ENCODE data around the gene IFT27. TPM values are rescaled to one million over a fixed set of nuclear protein-coding genes. Genes with fewer than 3 reads are reported as not detected.

IFT27 gene
- polyA plus RNA-seq, 1 donor from 2014 or later = 111 TPM

DNA sequence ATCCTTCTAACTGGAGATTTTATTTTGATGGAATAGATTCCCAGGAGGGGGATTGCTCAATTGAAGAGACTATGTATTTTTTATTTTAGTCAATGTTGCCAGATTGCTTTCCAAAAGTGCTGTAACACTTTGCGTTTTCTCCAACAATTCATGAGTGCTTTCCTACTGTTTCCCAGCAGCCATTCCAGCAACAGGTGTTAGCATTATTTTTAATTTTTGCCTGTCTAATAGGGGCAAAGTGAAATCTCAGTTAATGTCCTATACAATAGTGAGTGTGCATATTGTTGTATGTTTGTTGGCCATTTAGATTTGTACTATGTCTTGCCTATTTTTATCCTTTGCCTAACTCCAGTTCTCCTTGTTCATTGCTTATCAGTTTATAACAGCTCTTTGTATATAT lies 60.3 kb downstream of the IFT27 start:
- no peak overlapping the region for H3K4me3 ChIP-seq (ENCODE audit: low read length)
- H3K4me2 ChIP-seq (ENCODE audit: low read length) = no peak overlapping the region
- no peaks in the 10 kb centered on the region for H3K9me2 ChIP-seq (ENCODE audit: insufficient read depth, low read length)
- no peaks in the 10 kb centered on the region for H3K79me2 ChIP-seq (replicated peaks; ENCODE audit: insufficient read depth, low read length)
- no peaks in the 10 kb centered on the region for H3K9me3 ChIP-seq (ENCODE audit: low read length)
- H3K36me3 ChIP-seq (ENCODE audit: insufficient read depth, low read length) = no peaks in the 10 kb centered on the region
- H4K20me1 ChIP-seq (ENCODE audit: insufficient read depth) = no peaks in the 10 kb centered on the region
- H3F3A ChIP-seq (ENCODE audit: insufficient read depth, low read length, poor library complexity, severe bottlenecking) = no peaks in the 10 kb centered on the region
- no peaks in the 10 kb centered on the region for H3K27me3 ChIP-seq (ENCODE audit: insufficient read depth, low read depth, low read length)
- H3K9ac ChIP-seq (ENCODE audit: low read length) = no peak overlapping the region
- no peak overlapping the region for H2AFZ ChIP-seq (ENCODE audit: low read depth, low read length)
- H3K27ac ChIP-seq (ENCODE audit: low read length) = no peak overlapping the region
- TF ChIP-seq MXI1 (conservative IDR thresholded peaks at IDR 0.05; ENCODE audit: poor library complexity, severe bottlenecking) (no peak), EZH2 (IDR thresholded peaks at IDR 0.05; ENCODE audit: borderline replicate concordance, insufficient read depth, low read length, poor library complexity, severe bottlenecking) (no peak), POLR2AphosphoS5 (IDR thresholded peaks at IDR 0.05) (no peak), EP300 (conservative IDR thresholded peaks at IDR 0.05; ENCODE audit: poor library complexity, severe bottlenecking) (no peak), RAD21 (conservative IDR thresholded peaks at IDR 0.05) (no peak), SMC3 (conservative IDR thresholded peaks at IDR 0.05; ENCODE audit: poor library complexity) (no peak), TAF1 (IDR thresholded peaks at IDR 0.05; ENCODE audit: low read depth) (no peak)
- TF ChIP-seq, protein P1, sequence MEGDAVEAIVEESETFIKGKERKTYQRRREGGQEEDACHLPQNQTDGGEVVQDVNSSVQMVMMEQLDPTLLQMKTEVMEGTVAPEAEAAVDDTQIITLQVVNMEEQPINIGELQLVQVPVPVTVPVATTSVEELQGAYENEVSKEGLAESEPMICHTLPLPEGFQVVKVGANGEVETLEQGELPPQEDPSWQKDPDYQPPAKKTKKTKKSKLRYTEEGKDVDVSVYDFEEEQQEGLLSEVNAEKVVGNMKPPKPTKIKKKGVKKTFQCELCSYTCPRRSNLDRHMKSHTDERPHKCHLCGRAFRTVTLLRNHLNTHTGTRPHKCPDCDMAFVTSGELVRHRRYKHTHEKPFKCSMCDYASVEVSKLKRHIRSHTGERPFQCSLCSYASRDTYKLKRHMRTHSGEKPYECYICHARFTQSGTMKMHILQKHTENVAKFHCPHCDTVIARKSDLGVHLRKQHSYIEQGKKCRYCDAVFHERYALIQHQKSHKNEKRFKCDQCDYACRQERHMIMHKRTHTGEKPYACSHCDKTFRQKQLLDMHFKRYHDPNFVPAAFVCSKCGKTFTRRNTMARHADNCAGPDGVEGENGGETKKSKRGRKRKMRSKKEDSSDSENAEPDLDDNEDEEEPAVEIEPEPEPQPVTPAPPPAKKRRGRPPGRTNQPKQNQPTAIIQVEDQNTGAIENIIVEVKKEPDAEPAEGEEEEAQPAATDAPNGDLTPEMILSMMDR (IDR thresholded peaks at IDR 0.05; ENCODE audit: poor library complexity, severe bottlenecking) = no peak
- TF ChIP-seq, protein P2, sequence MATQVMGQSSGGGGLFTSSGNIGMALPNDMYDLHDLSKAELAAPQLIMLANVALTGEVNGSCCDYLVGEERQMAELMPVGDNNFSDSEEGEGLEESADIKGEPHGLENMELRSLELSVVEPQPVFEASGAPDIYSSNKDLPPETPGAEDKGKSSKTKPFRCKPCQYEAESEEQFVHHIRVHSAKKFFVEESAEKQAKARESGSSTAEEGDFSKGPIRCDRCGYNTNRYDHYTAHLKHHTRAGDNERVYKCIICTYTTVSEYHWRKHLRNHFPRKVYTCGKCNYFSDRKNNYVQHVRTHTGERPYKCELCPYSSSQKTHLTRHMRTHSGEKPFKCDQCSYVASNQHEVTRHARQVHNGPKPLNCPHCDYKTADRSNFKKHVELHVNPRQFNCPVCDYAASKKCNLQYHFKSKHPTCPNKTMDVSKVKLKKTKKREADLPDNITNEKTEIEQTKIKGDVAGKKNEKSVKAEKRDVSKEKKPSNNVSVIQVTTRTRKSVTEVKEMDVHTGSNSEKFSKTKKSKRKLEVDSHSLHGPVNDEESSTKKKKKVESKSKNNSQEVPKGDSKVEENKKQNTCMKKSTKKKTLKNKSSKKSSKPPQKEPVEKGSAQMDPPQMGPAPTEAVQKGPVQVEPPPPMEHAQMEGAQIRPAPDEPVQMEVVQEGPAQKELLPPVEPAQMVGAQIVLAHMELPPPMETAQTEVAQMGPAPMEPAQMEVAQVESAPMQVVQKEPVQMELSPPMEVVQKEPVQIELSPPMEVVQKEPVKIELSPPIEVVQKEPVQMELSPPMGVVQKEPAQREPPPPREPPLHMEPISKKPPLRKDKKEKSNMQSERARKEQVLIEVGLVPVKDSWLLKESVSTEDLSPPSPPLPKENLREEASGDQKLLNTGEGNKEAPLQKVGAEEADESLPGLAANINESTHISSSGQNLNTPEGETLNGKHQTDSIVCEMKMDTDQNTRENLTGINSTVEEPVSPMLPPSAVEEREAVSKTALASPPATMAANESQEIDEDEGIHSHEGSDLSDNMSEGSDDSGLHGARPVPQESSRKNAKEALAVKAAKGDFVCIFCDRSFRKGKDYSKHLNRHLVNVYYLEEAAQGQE (IDR thresholded peaks at IDR 0.05; ENCODE audit: borderline replicate concordance) = no peak

DNA sequence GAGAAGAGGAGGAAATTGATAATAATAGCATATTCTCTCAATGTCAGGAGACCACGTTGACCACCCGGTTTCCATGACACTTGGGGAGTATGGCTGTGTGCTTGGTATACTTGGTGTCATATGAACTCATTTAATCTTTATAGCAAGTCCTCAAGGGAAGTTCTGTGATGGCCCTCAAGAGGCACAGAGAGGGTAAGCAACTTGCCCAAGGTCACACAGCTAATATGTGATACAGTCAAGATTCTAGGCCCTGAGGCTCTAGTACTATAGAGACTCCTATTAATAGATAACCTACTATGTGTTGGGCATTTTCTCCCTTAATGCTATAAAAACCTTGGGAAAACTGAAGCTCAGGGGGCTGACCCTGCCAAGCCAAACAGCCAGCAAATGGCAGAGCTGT lies 61.8 kb downstream of the IFT27 start:
- TF ChIP-seq, protein P2 (IDR thresholded peaks at IDR 0.05; ENCODE audit: borderline replicate concordance) = no peak
- TF ChIP-seq MXI1 (conservative IDR thresholded peaks at IDR 0.05; ENCODE audit: poor library complexity, severe bottlenecking) (no peak), POLR2AphosphoS5 (IDR thresholded peaks at IDR 0.05) (no peak), EP300 (conservative IDR thresholded peaks at IDR 0.05; ENCODE audit: poor library complexity, severe bottlenecking) (no peak), SMC3 (conservative IDR thresholded peaks at IDR 0.05; ENCODE audit: poor library complexity) (no peak), TAF1 (IDR thresholded peaks at IDR 0.05; ENCODE audit: low read depth) (no peak), EZH2 (IDR thresholded peaks at IDR 0.05; ENCODE audit: borderline replicate concordance, insufficient read depth, low read length, poor library complexity, severe bottlenecking) (no peak), RAD21 (conservative IDR thresholded peaks at IDR 0.05) (no peak)
- TF ChIP-seq, protein P1 (IDR thresholded peaks at IDR 0.05; ENCODE audit: poor library complexity, severe bottlenecking) = no peak
- Histone ChIP-seq H3K9me3 (ENCODE audit: low read length) (no peaks in the 10 kb centered on the region), H3K9ac (ENCODE audit: low read length) (no peak overlapping the region), H4K20me1 (ENCODE audit: insufficient read depth) (no peaks in the 10 kb centered on the region), H3K79me2 (replicated peaks; ENCODE audit: insufficient read depth, low read length) (no peaks in the 10 kb centered on the region), H3F3A (ENCODE audit: insufficient read depth, low read length, poor library complexity, severe bottlenecking) (no peaks in the 10 kb centered on the region), H3K27me3 (ENCODE audit: insufficient read depth, low read depth, low read length) (no peaks in the 10 kb centered on the region), H3K27ac (ENCODE audit: low read length) (no peak overlapping the region), H3K9me2 (ENCODE audit: insufficient read depth, low read length) (no peaks in the 10 kb centered on the region), H3K4me3 (ENCODE audit: low read length) (no peak overlapping the region), H2AFZ (ENCODE audit: low read depth, low read length) (no peak overlapping the region), H3K4me2 (ENCODE audit: low read length) (no peak overlapping the region), H3K36me3 (ENCODE audit: insufficient read depth, low read length) (no peaks in the 10 kb centered on the region)
